Right cardiac atrium (tissue), 5 donors: ENCODE measurements around the gene TMEM204. TPM values are rescaled to one million over a fixed set of nuclear protein-coding genes. Genes with fewer than 3 reads are reported as not detected.

Experiments used
- ATAC-seq, 2 donors: fragments of 200-7000 bp; cut with Tn5 transposase; one replicate each; pipeline versions ENCODE4 v1.8.0 to v1.9.1; 2020; ENCODE audit warnings: moderate library complexity in 2 of 2, mild to moderate bottlenecking in 1 of 2
- DNase-seq, 3 donors: peaks; one replicate each; pipeline ENCODE4 v3.0.0-alpha.2; 2020
- H3K27ac ChIP-seq: one replicate; pipeline ENCODE4 v1.5.1; 2013; ENCODE audit warnings: mild to moderate bottlenecking, low read length, control low read depth, moderate library complexity
- H3K27me3 ChIP-seq: one replicate; pipeline ENCODE4 v1.6.1; 2013; ENCODE audit not compliant: control insufficient read depth, insufficient read depth
- H3K4me1 ChIP-seq: one replicate; pipeline ENCODE4 v1.6.1; 2013; ENCODE audit warnings: low read length; ENCODE audit not compliant: control insufficient read depth, insufficient read depth
- H3K4me3 ChIP-seq: one replicate; pipeline ENCODE4 v1.5.1; 2013; ENCODE audit warnings: low read length, control low read depth
- H3K9me3 ChIP-seq: one replicate; pipeline ENCODE4 v1.6.1; 2013; ENCODE audit warnings: low read length; ENCODE audit not compliant: control insufficient read depth
- WGBS: extraction: QIAGEN DNeasy Blood & Tissue Kit; methylation state at CpG from one replicate; pipeline ENCODE4 v1.1.7; 2013; 5-methylcytosine and 5-hydroxymethylcytosine counted together
- intact Hi-C, 4 donors: fragments of 100-400 bp; cut with DNase I; formaldehyde crosslinking; loops; one replicate each; pipeline versions ENCODE4 v1.11.0 to v1.14.0; 2022 to 2023
- polyA plus RNA-seq: library from polyadenylated mRNA; stranded (reverse); fragments of 200-250 nt; gene quantifications from one replicate; pipeline ENCODE4 v1.2.3, GENCODE V29; 2013
- total RNA-seq, 4 donors: library from RNA; stranded (reverse); fragmentation: NEBNext Ultra II Directional; extraction: Animal tissue kit (Norgen Biotek cat#: 25700); gene quantifications; one replicate each; pipeline ENCODE4 v1.2.1, GENCODE V29; 2021
- donor health status: healthy with polysubstance abuse.
- donor health status: DM: no; HTN: yes; CAD: no.
- donor health status: DM: no; HTN: no; CAD: no.
- donor health status: DM: no; HTN: yes; CAD: no; lungs with severe emphysema.
- donor health status: DM: yes; HTN: yes; CAD: no.

The TMEM204 gene
- total and polyA plus RNA-seq, 5 donors = 19.0 to 32.2 (median 21.0) TPM

- Histone ChIP-seq H3K27me3 (no peaks in the 10 kb centered on the region), H3K4me3 (no peak overlapping the region), H3K4me1 (no peaks in the 10 kb centered on the region), H3K9me3 (no peaks in the 10 kb centered on the region), H3K27ac (no peak overlapping the region)
- WGBS = 84% methylated on average over 14 of the region's 14 CpGs
- intact Hi-C loops = loop anchor here in 1 of 4 donors (10.0 kb wide), 1 partner anchor 67 kb away; the partner anchor contains the start of gene TELO2
- ATAC-seq (no peak), DNase-seq (no peak)
Observed at GRCh38 chr16:1561836-1562235, 28.4 kb downstream of the TMEM204 start.

DNA sequence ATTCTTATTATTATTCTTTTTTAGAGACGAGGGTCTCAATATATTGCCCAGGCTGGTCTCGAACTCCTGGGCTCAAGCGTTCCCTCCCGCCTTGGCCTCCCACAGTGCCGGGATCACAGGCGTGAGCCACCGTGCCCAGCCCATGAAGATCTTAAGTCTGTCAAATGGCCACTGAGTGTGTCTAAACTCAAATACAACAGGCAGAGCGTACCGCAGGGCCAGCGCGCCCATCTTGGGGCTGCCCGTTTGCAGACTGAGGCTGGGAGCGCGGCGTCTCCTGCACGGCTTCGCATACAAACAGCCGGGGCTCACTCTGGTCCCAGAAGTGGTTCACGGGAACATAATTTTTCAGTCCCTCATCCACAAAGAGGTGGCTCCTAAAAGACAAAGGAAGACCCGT is 30.3 kb downstream of the TMEM204 start:
- intact Hi-C loops = loop anchor here in 1 of 4 donors (10.0 kb wide), 1 partner anchor 69 kb away; the partner anchor contains the start of gene TELO2
- Histone ChIP-seq H3K9me3 (no peaks in the 10 kb centered on the region), H3K27ac (no peak overlapping the region), H3K4me1 (no peaks in the 10 kb centered on the region), H3K4me3 (no peak overlapping the region), H3K27me3 (no peaks in the 10 kb centered on the region)
- 97% methylated on average over 20 of the region's 20 CpGs for WGBS
- DNase-seq (peak in 1 of 3 donors; percentile 43), ATAC-seq (no peak)

- ATAC-seq = no peak
- no peaks in the 10 kb centered on the region for H3K4me1 ChIP-seq
- H3K27me3 ChIP-seq = no peaks in the 10 kb centered on the region
- H3K9me3 ChIP-seq = no peaks in the 10 kb centered on the region
- no peak overlapping the region for H3K4me3 ChIP-seq
- peak in 1 of 3 donors; percentile 63 for DNase-seq
- intact Hi-C loops = loop anchor here in 1 of 4 donors (10.0 kb wide), 1 partner anchor 70 kb away; the partner anchor contains the start of gene TELO2
- H3K27ac ChIP-seq = no peak overlapping the region
- WGBS = 74% methylated on average over 9 of the region's 9 CpGs
Observed at GRCh38 chr16:1564325-1564724, 30.9 kb downstream of the TMEM204 start.

- Histone ChIP-seq H3K27ac (no peak overlapping the region), H3K9me3 (no peaks in the 10 kb centered on the region), H3K4me1 (no peaks in the 10 kb centered on the region), H3K27me3 (no peaks in the 10 kb centered on the region), H3K4me3 (no peak overlapping the region)
- WGBS = 83% methylated on average over 16 of the region's 16 CpGs
- intact Hi-C loops = loop anchor here in 1 of 4 donors (10.0 kb wide), 1 partner anchor 70 kb away; the partner anchor contains the start of gene TELO2
- peak in 1 of 3 donors; percentile 49 for DNase-seq
- no peak for ATAC-seq
Observed at GRCh38 chr16:1565083-1565805, 31.8 kb downstream of the TMEM204 start.

DNA sequence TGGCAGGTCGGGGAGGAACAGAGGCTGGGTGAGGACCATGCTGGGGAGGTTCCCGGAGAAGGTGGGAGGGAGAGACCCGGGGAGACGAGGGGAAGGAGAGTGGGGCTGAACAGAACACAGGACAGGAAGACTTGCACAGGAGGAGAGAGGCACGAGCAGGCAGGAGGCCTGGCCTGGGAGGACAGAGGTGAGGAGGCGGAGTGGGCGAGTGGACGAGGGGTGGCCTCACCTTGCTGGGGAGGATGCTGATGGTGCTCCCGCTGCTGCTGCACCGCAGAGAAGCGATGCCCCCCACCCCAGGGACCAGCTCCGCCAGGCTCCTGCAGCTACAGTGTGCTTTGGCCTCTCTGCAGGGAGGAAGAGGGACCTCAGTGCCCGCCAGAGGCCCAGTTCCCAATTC is 34.5 kb downstream of the TMEM204 start:
- Histone ChIP-seq H3K27me3 (no peaks in the 10 kb centered on the region), H3K27ac (no peak overlapping the region), H3K4me1 (no peaks in the 10 kb centered on the region), H3K9me3 (no peaks in the 10 kb centered on the region), H3K4me3 (no peak overlapping the region)
- WGBS = 91% methylated on average over 13 of the region's 13 CpGs
- DNase-seq = peak in 1 of 3 donors; percentile 9
- intact Hi-C loops = loop anchor here in 1 of 4 donors (10.0 kb wide), 1 partner anchor 73 kb away; the partner anchor contains the start of gene TELO2
- ATAC-seq = no peak

DNA sequence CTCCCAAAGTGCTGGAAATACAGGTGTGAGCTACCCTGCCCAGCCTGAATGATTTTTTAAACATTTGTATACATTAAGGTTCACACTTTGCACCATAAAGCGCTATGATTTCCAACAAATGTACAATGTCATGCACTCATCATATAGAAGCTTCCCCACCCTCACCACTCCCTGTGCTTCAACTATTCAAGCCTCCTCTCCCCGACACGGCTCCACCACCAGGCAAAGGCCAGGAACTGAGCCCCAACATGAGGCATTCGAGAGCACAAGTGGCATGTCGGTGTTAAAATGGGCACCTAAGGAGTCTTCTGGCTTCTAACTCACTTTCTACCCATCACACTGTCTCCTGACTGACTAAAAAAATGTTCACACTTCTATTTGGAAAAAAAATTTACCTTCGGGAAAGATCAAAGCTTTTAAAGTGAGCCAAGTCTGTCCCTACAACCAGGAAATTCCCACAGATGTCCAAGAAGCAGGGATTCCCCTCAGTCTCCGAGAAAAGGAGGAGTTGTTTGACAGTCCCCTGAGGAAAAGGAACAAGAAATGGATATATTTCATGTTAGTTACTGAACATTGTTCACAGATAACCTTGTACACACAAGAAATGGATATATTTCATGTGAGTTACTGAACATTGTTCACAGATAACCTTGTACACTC is 37.7 kb downstream of the TMEM204 start:
- H3K27ac ChIP-seq = no peak overlapping the region
- intact Hi-C loops = no loop called here
- H3K9me3 ChIP-seq = no peaks in the 10 kb centered on the region
- no peaks in the 10 kb centered on the region for H3K4me1 ChIP-seq
- H3K27me3 ChIP-seq = no peaks in the 10 kb centered on the region
- H3K4me3 ChIP-seq = no peak overlapping the region
- 78% methylated on average over 7 of the region's 7 CpGs for WGBS
- DNase-seq (no peak), ATAC-seq (no peak)

DNA sequence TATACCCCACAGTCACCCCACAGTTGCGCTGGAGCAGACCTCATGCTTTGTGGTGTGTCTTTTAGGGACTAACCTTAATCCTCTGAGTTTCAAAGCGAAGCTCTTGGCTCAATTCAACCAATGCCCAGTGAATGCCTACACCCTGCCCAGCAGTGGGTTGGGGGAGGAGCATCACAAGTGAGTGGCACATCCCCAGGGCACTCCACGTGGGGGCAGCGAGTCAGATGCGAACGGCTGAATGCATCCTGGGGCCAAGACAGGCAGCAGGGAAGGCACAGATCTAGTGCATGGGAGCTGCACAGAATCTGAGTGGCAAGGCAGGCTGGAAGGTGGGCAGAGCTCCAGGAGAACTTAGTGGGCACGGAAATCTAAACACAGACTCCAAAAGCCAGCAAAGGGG is 39.2 kb downstream of the TMEM204 start:
- no peak overlapping the region for H3K4me3 ChIP-seq
- no peaks in the 10 kb centered on the region for H3K9me3 ChIP-seq
- 85% methylated on average over 7 of the region's 7 CpGs for WGBS
- no peaks in the 10 kb centered on the region for H3K27me3 ChIP-seq
- no peaks in the 10 kb centered on the region for H3K4me1 ChIP-seq
- no peak for ATAC-seq
- intact Hi-C loops = no loop called here
- DNase-seq = no peak
- H3K27ac ChIP-seq = no peak overlapping the region

- DNase-seq (no peak), ATAC-seq (no peak)
- H3K27ac ChIP-seq = no peak overlapping the region
- no peaks in the 10 kb centered on the region for H3K27me3 ChIP-seq
- intact Hi-C loops = no loop called here
- H3K4me3 ChIP-seq = no peak overlapping the region
- H3K4me1 ChIP-seq = no peaks in the 10 kb centered on the region
- WGBS = 83% methylated on average over 5 of the region's 5 CpGs
- no peaks in the 10 kb centered on the region for H3K9me3 ChIP-seq
Observed at GRCh38 chr16:1573301-1573700, 39.8 kb downstream of the TMEM204 start.

DNA sequence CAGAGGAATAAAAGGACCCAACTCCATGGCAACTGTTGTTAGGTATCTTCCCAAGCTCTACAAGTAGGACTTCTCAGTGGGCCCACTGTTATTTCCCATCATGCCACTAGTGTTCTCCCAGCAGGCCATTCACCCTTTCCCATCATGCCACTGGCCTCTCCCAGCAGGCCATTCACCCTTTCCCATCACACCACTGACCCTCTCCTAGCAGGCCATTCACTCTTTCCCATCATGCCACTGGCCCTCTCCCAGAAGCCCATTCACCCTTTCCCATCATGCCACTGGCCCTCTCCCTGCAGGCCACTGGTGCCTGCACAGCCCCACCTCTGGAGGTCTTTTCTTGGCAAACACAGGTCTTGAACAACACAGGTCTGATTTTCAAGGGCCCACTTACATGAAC is 42.1 kb downstream of the TMEM204 start:
- no peak overlapping the region for H3K27ac ChIP-seq
- no peak for ATAC-seq
- no peaks in the 10 kb centered on the region for H3K9me3 ChIP-seq
- intact Hi-C loops = no loop called here
- peak in 1 of 3 donors; percentile 10 for DNase-seq
- H3K4me3 ChIP-seq = no peak overlapping the region
- H3K4me1 ChIP-seq = no peaks in the 10 kb centered on the region
- H3K27me3 ChIP-seq = no peaks in the 10 kb centered on the region

DNA sequence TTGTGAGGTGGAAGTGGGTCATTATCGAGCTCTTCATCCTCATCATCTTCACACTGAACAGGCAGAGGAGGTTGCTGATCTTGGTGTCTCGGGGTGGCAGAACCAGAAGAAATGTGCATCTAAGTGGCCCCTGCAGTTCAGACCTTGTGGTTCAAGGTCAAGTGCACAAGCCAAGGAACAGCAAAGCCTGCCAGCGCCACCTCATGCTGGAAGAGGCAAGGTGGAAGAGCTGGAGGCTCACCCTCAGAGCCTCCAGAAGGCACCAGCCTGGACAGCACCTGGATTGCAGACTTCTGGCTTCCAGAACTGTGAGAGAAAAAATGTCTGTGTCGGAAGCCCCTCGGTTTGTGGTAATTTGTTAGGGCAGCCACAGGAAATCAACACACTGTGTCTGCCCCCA is 45.7 kb downstream of the TMEM204 start:
- H3K27ac ChIP-seq = no peak overlapping the region
- no peaks in the 10 kb centered on the region for H3K4me1 ChIP-seq
- H3K9me3 ChIP-seq = no peaks in the 10 kb centered on the region
- DNase-seq = peak in 1 of 3 donors; percentile 21
- H3K4me3 ChIP-seq = no peak overlapping the region
- ATAC-seq = no peak
- intact Hi-C loops = no loop called here
- WGBS = 90% methylated on average over 5 of the region's 5 CpGs
- H3K27me3 ChIP-seq = no peaks in the 10 kb centered on the region

DNA sequence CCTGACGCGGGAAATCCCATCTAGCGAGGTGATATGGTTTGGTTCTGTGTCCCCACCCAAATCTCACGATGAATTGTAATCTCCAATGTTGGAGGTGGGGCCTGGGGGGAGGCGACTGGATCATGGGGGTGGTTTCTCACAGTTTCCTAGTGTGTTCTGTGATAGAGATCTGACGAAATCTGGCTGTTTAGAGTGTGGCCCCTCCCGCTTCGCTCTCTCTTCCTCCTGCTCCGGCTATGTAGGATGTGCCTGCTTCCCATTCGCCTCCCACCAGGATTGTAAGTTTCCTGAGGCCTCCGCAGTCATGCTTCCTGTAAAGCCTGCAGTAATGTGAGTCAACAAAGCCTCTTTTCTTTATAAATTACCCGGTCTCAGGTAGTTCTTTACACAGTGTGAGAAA is 46.8 kb downstream of the TMEM204 start:
- intact Hi-C loops = no loop called here

More for the DNA sequence above, 46.8 kb downstream of the TMEM204 start:
- H3K4me1 ChIP-seq = no peaks in the 10 kb centered on the region
- no peaks in the 10 kb centered on the region for H3K27me3 ChIP-seq
- no peak overlapping the region for H3K27ac ChIP-seq
- peak in 1 of 3 donors; percentile 5 for DNase-seq
- WGBS = 80% methylated on average over 12 of the region's 12 CpGs
- no peak for ATAC-seq
- H3K9me3 ChIP-seq = no peaks in the 10 kb centered on the region
- no peak overlapping the region for H3K4me3 ChIP-seq
